HEK293T (cell line): ENCODE measurements around the gene C5orf58.

Experiments
- ARNT ChIP-seq: fragments of 450-650 bp; IDR thresholded peaks from 2 replicates; pipeline ENCODE4 v1.6.1; 2017; ENCODE audit warnings: mild to moderate bottlenecking
- BHLHE40 ChIP-seq: fragments of 450-650 bp; IDR thresholded peaks from 2 replicates; pipeline ENCODE4 v1.6.1; 2016; ENCODE audit warnings: mild to moderate bottlenecking, moderate library complexity, borderline replicate concordance
- ELF4 ChIP-seq: fragments of 450-650 bp; IDR thresholded peaks from 2 replicates; pipeline ENCODE4 v1.6.1; 2017; ENCODE audit warnings: antibody characterized with exemption
- FOXK2 ChIP-seq: fragments of 450-650 bp; IDR thresholded peaks from 2 replicates; pipeline ENCODE4 v1.6.1; 2016; ENCODE audit warnings: mild to moderate bottlenecking
- FOXM1 ChIP-seq: fragments of 450-650 bp; IDR thresholded peaks from 2 replicates; pipeline ENCODE4 v1.6.1; 2017; ENCODE audit warnings: mild to moderate bottlenecking, borderline replicate concordance
- HDGF ChIP-seq: fragments of 450-650 bp; IDR thresholded peaks from 2 replicates; pipeline ENCODE4 v1.6.1; 2017; ENCODE audit warnings: antibody characterized with exemption, borderline replicate concordance
- L3MBTL2 ChIP-seq: fragments of 450-650 bp; conservative IDR thresholded peaks from 2 replicates; pipeline ENCODE4 v1.6.1; 2016; ENCODE audit warnings: mild to moderate bottlenecking
- SP1 ChIP-seq: fragments of 450-650 bp; IDR thresholded peaks from 2 replicates; pipeline ENCODE4 v1.6.1; 2017
- SUZ12 ChIP-seq: fragments of 450-650 bp; IDR thresholded peaks from 2 replicates; pipeline ENCODE4 v1.6.1; 2016; ENCODE audit warnings: mild to moderate bottlenecking
- TARDBP ChIP-seq: fragments of 450-650 bp; IDR thresholded peaks from 2 replicates; pipeline ENCODE4 v1.6.1; 2016
- ZNF384 ChIP-seq: fragments of 450-650 bp; IDR thresholded peaks from 2 replicates; pipeline ENCODE4 v1.6.1; 2016
- TF ChIP-seq, protein P1 (sequence below): fragments of 450-650 bp; IDR thresholded peaks from 2 replicates; pipeline ENCODE4 v1.6.1; 2016

DNA sequence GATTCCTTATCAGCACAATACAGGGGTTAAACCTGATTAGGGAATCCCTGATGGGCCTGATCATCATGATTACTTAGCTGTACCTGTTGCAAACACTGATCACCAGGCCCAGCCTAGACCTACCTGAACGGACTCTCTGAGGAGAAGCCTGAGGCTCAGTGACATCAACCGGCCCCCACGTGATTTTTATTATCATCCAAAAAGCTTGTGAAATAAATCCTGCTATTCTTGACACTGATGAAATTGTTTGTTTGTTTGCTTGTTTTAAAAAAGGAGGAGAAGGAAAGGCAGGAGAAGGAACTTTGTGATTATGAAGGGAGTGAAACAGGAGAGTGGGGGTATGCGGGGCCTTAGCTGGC lies 46.7 kb downstream of the C5orf58 start:
- TF ChIP-seq FOXK2, result no peak
- no peak for TF ChIP-seq ZNF384
- no peak for TF ChIP-seq ARNT
- no peak for TF ChIP-seq SUZ12
- no peak for TF ChIP-seq L3MBTL2
- TF ChIP-seq FOXM1, result no peak
- TF ChIP-seq SP1, result no peak
- no peak for TF ChIP-seq BHLHE40
- TF ChIP-seq TARDBP, result no peak
- TF ChIP-seq, protein P1, sequence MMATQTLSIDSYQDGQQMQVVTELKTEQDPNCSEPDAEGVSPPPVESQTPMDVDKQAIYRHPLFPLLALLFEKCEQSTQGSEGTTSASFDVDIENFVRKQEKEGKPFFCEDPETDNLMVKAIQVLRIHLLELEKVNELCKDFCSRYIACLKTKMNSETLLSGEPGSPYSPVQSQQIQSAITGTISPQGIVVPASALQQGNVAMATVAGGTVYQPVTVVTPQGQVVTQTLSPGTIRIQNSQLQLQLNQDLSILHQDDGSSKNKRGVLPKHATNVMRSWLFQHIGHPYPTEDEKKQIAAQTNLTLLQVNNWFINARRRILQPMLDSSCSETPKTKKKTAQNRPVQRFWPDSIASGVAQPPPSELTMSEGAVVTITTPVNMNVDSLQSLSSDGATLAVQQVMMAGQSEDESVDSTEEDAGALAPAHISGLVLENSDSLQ, result no peak
- TF ChIP-seq ELF4, result no peak
- no peak for TF ChIP-seq HDGF
